Parathyroid adenoma (tissue), 2 donors: ENCODE measurements around the gene SOAT2.
A peak's percentile ranks its signal among the peaks of the same experiment; 100 is the strongest.

Source experiments
- H2AFZ ChIP-seq: fragments of 300-600 bp; sonication (generic); one replicate; pipeline ENCODE4 v1.7.0; 2017; ENCODE audit warnings: antibody characterized with exemption, mild to moderate bottlenecking
- H3K27ac ChIP-seq: fragments of 300-600 bp; sonication (generic); one replicate; pipeline ENCODE4 v1.7.0; 2017
- H3K27me3 ChIP-seq: fragments of 300-600 bp; sonication (generic); one replicate; pipeline ENCODE4 v1.7.0; 2017; ENCODE audit warnings: low read length; ENCODE audit not compliant: control insufficient read depth, insufficient read depth
- H3K36me3 ChIP-seq: fragments of 300-600 bp; sonication (generic); one replicate; pipeline ENCODE4 v1.7.0; 2017; ENCODE audit warnings: low read length; ENCODE audit not compliant: control insufficient read depth, insufficient read depth
- H3K4me1 ChIP-seq: fragments of 300-600 bp; sonication (generic); one replicate; pipeline ENCODE4 v1.7.0; 2017; ENCODE audit warnings: control low read depth
- H3K4me2 ChIP-seq: fragments of 300-600 bp; sonication (generic); one replicate; pipeline ENCODE4 v1.7.0; 2017; ENCODE audit warnings: low read length
- H3K4me3 ChIP-seq: fragments of 300-600 bp; sonication (generic); one replicate; pipeline ENCODE4 v1.7.0; 2017; ENCODE audit warnings: low read depth, low read length
- H3K79me2 ChIP-seq: fragments of 300-600 bp; sonication (generic); one replicate; pipeline ENCODE4 v1.7.0; 2017; ENCODE audit warnings: control low read depth
- H3K9ac ChIP-seq: fragments of 300-600 bp; sonication (generic); one replicate; pipeline ENCODE4 v1.7.0; 2017; ENCODE audit warnings: mild to moderate bottlenecking
- H3K9me3 ChIP-seq: fragments of 300-600 bp; sonication (generic); one replicate; pipeline ENCODE4 v1.7.0; 2017; ENCODE audit warnings: low read length; ENCODE audit not compliant: control insufficient read depth
- CTCF ChIP-seq: fragments of 300-600 bp; sonication (generic); IDR thresholded peaks from one replicate; pipeline ENCODE4 v1.7.0; 2017; ENCODE audit warnings: antibody characterized with exemption, mild to moderate bottlenecking
- donor health status: primary hyperparathyroidism.

SOAT2 gene

GRCh38 chr12:53147653-53148052, 44.4 kb downstream of the SOAT2 start:
- Histone ChIP-seq H3K27ac (no peak overlapping the region), H3K79me2 (no peaks in the 10 kb centered on the region), H3K4me1 (no peaks in the 10 kb centered on the region), H3K27me3 (no peaks in the 10 kb centered on the region), H2AFZ (no peak overlapping the region), H3K4me2 (no peak overlapping the region), H3K9me3 (no peaks in the 10 kb centered on the region), H3K36me3 (no peaks in the 10 kb centered on the region), H3K4me3 (no peak overlapping the region), H3K9ac (no peak overlapping the region)
- TF ChIP-seq CTCF = no peak

- H3K4me1 ChIP-seq = no peaks in the 10 kb centered on the region
- no peak overlapping the region for H3K4me2 ChIP-seq
- no peak overlapping the region for H2AFZ ChIP-seq
Observed at GRCh38 chr12:53151039-53151438, 47.8 kb downstream of the SOAT2 start.

GRCh38 chr12:53152390-53152789, 49.1 kb downstream of the SOAT2 start:
- Histone ChIP-seq H3K27ac (no peak overlapping the region), H3K36me3 (no peaks in the 10 kb centered on the region), H2AFZ (no peak overlapping the region), H3K79me2 (no peaks in the 10 kb centered on the region), H3K9ac (no peak overlapping the region), H3K9me3 (no peaks in the 10 kb centered on the region), H3K4me1 (no peaks in the 10 kb centered on the region), H3K4me2 (no peak overlapping the region), H3K27me3 (no peaks in the 10 kb centered on the region), H3K4me3 (no peak overlapping the region)
- no peak for TF ChIP-seq CTCF

More at GRCh38 chr12:53151039-53151438, 47.8 kb downstream of the SOAT2 start:
- no peaks in the 10 kb centered on the region for H3K79me2 ChIP-seq
- H3K4me3 ChIP-seq = no peak overlapping the region
- no peak for TF ChIP-seq CTCF
- no peak overlapping the region for H3K9ac ChIP-seq
- no peaks in the 10 kb centered on the region for H3K27me3 ChIP-seq
- H3K9me3 ChIP-seq = no peaks in the 10 kb centered on the region
- H3K36me3 ChIP-seq = no peaks in the 10 kb centered on the region
- no peak overlapping the region for H3K27ac ChIP-seq

- Histone ChIP-seq H3K9me3 (no peaks in the 10 kb centered on the region), H3K4me3 (no peak overlapping the region), H2AFZ (peak overlapping the region; percentile 22), H3K9ac (no peak overlapping the region), H3K79me2 (no peaks in the 10 kb centered on the region), H3K36me3 (no peaks in the 10 kb centered on the region), H3K27ac (no peak overlapping the region), H3K27me3 (no peaks in the 10 kb centered on the region), H3K4me1 (peaks cover 2% of the 10 kb centered on the region), H3K4me2 (no peak overlapping the region)
- TF ChIP-seq CTCF = peak; percentile 99
Observed at GRCh38 chr12:53159195-53159839, 56.0 kb downstream of the SOAT2 start.

- Histone ChIP-seq H3K27me3 (no peaks in the 10 kb centered on the region), H3K9ac (no peak overlapping the region), H2AFZ (no peak overlapping the region), H3K79me2 (no peaks in the 10 kb centered on the region), H3K4me2 (no peak overlapping the region), H3K9me3 (no peaks in the 10 kb centered on the region), H3K27ac (no peak overlapping the region), H3K4me1 (peaks cover 2% of the 10 kb centered on the region), H3K36me3 (no peaks in the 10 kb centered on the region), H3K4me3 (no peak overlapping the region)
- no peak for TF ChIP-seq CTCF
Observed at GRCh38 chr12:53160000-53160399, 56.7 kb downstream of the SOAT2 start.
